Neural progenitor cell (in vitro differentiated cells): Measurements from ENCODE around the gene KIF25. TPM values are rescaled to one million over a fixed set of nuclear protein-coding genes. Genes with fewer than 3 reads are reported as not detected.

Experiments used
- DNase-seq: peaks from one replicate; pipeline ENCODE4 v3.0.0-alpha.2; 2016; ENCODE audit warnings: low spot score
- H2AFZ ChIP-seq: fragments of 200-600 bp; sonication (generic); replicated peaks from 2 replicates; pipeline ENCODE4 v1.6.1; 2016; ENCODE audit warnings: antibody characterized with exemption
- H3F3A ChIP-seq: fragments of 200-600 bp; sonication (generic); 2 replicates; pipeline ENCODE4 v1.6.1; 2016; ENCODE audit warnings: antibody characterized with exemption, low read depth
- H3K27ac ChIP-seq: fragments of 200-600 bp; sonication (generic); 2 replicates; pipeline ENCODE4 v1.5.1; 2016; ENCODE audit warnings: mild to moderate bottlenecking
- H3K27me3 ChIP-seq: fragments of 200-600 bp; sonication (generic); 2 replicates; pipeline ENCODE4 v1.6.1; 2016; ENCODE audit warnings: mild to moderate bottlenecking, moderate library complexity
- H3K36me3 ChIP-seq: fragments of 200-600 bp; sonication (generic); 2 replicates; pipeline ENCODE4 v1.5.1; 2016
- H3K4me1 ChIP-seq: fragments of 200-600 bp; sonication (generic); 2 replicates; pipeline ENCODE4 v1.6.1; 2016; ENCODE audit warnings: mixed run types
- H3K4me2 ChIP-seq: fragments of 200-600 bp; sonication (generic); 2 replicates; pipeline ENCODE4 v1.6.1; 2016
- H3K4me3 ChIP-seq: fragments of 200-600 bp; sonication (generic); 2 replicates; pipeline ENCODE4 v1.5.1; 2016
- H3K79me2 ChIP-seq: fragments of 200-600 bp; sonication (generic); 2 replicates; pipeline ENCODE4 v1.6.1; 2016; ENCODE audit warnings: low read depth
- H3K9ac ChIP-seq: fragments of 200-600 bp; sonication (generic); 2 replicates; pipeline ENCODE4 v1.6.1; 2016
- H3K9me3 ChIP-seq: fragments of 200-600 bp; sonication (generic); 2 replicates; pipeline ENCODE4 v1.5.1; 2016; ENCODE audit warnings: low read depth
- H4K20me1 ChIP-seq: fragments of 200-600 bp; sonication (generic); 2 replicates; pipeline ENCODE4 v1.6.1; 2016; ENCODE audit warnings: low read depth
- H3K27ac Mint-ChIP-seq: 3 replicates; pipeline ENCODE4 v1.8.0; 2021; ENCODE audit warnings: mixed read lengths
- H3K27me3 Mint-ChIP-seq: 2 replicates; pipeline ENCODE4 v1.8.0; 2022; ENCODE audit warnings: low read depth, mild to moderate bottlenecking, inconsistent platforms, moderate library complexity, mixed read lengths; ENCODE audit not compliant: insufficient read depth
- H3K36me3 Mint-ChIP-seq: 3 replicates; pipeline ENCODE4 v1.8.0; 2021; ENCODE audit warnings: mixed read lengths
- H3K4me1 Mint-ChIP-seq: 3 replicates; pipeline ENCODE4 v1.8.0; 2021; ENCODE audit warnings: mixed read lengths
- H3K4me3 Mint-ChIP-seq: 3 replicates; pipeline ENCODE4 v1.8.0; 2021; ENCODE audit warnings: mild to moderate bottlenecking, moderate library complexity, mixed read lengths
- H3K9me3 Mint-ChIP-seq: 3 replicates; pipeline ENCODE4 v1.8.0; 2020; ENCODE audit warnings: mixed read lengths
- CTCF ChIP-seq: fragments of 200-600 bp; sonication (generic); IDR thresholded peaks from 2 replicates; pipeline ENCODE4 v1.5.1; 2017; ENCODE audit warnings: antibody characterized with exemption, mild to moderate bottlenecking
- EZH2 ChIP-seq: fragments of 200-600 bp; sonication (generic); IDR thresholded peaks from 2 replicates; pipeline ENCODE4 v1.6.1; 2017; ENCODE audit warnings: antibody characterized with exemption, mild to moderate bottlenecking, moderate library complexity
- EZH2phosphoT487 ChIP-seq: fragments of 200-600 bp; sonication (generic); IDR thresholded peaks from 2 replicates; pipeline ENCODE4 v1.6.1; 2017; ENCODE audit warnings: antibody characterized with exemption
- total RNA-seq: library from RNA; depleted of rRNA; stranded (reverse); fragments of >200 nt; gene quantifications from 2 replicates; pipeline ENCODE4 v1.2.3, GENCODE V29; 2015; ENCODE audit warnings: low replicate concordance

Gene KIF25
- total RNA-seq, 1 donor from 2014 or later = 1.2 TPM

- Mint-ChIP-seq H3K4me1 (peaks cover 2% of the 10 kb centered on the region), H3K27ac (no peak overlapping the region), H3K27me3 (no peaks in the 10 kb centered on the region), H3K9me3 (no peaks in the 10 kb centered on the region), H3K36me3 (no peaks in the 10 kb centered on the region), H3K4me3 (no peak overlapping the region)
- no peaks in the 10 kb centered on the region for H3K9me3 ChIP-seq
- no peaks in the 10 kb centered on the region for H3K4me1 ChIP-seq
- H3K4me2 ChIP-seq = no peak overlapping the region
- H2AFZ ChIP-seq = no peak overlapping the region
- no peaks in the 10 kb centered on the region for H3K27me3 ChIP-seq
- H3K27ac ChIP-seq = no peak overlapping the region
- no peak overlapping the region for H3K4me3 ChIP-seq
- H3F3A ChIP-seq = no peaks in the 10 kb centered on the region
- no peak for TF ChIP-seq EZH2
- no peak for TF ChIP-seq EZH2phosphoT487
- TF ChIP-seq CTCF = no peak
- H3K79me2 ChIP-seq = no peaks in the 10 kb centered on the region
- no peak for DNase-seq
- no peaks in the 10 kb centered on the region for H3K36me3 ChIP-seq
- H4K20me1 ChIP-seq = no peaks in the 10 kb centered on the region
- no peak overlapping the region for H3K9ac ChIP-seq
Observed at GRCh38 chr6:168024951-168025510, 27.6 kb downstream of the KIF25 start.

- Mint-ChIP-seq H3K27me3 (no peaks in the 10 kb centered on the region), H3K9me3 (no peaks in the 10 kb centered on the region), H3K4me1 (peaks cover 10% of the 10 kb centered on the region), H3K4me3 (no peak overlapping the region), H3K36me3 (no peaks in the 10 kb centered on the region), H3K27ac (no peak overlapping the region)
- no peaks in the 10 kb centered on the region for H3K36me3 ChIP-seq
- H3K27ac ChIP-seq = no peak overlapping the region
- TF ChIP-seq EZH2phosphoT487 = no peak
- TF ChIP-seq EZH2 = no peak
- no peak for TF ChIP-seq CTCF
- no peaks in the 10 kb centered on the region for H3F3A ChIP-seq
- H3K9ac ChIP-seq = no peak overlapping the region
- H3K9me3 ChIP-seq = no peaks in the 10 kb centered on the region
- no peaks in the 10 kb centered on the region for H3K27me3 ChIP-seq
- DNase-seq = no peak
- no peak overlapping the region for H3K4me3 ChIP-seq
- H3K4me1 ChIP-seq = peaks cover 5% of the 10 kb centered on the region
- no peaks in the 10 kb centered on the region for H3K79me2 ChIP-seq
- H3K4me2 ChIP-seq = no peak overlapping the region
- H4K20me1 ChIP-seq = no peaks in the 10 kb centered on the region
- H2AFZ ChIP-seq = no peak overlapping the region
Observed at GRCh38 chr6:168025831-168026710, 28.6 kb downstream of the KIF25 start.

GRCh38 chr6:168026925-168027324 lies 29.5 kb downstream of the KIF25 start:
- H3K9me3 ChIP-seq = no peaks in the 10 kb centered on the region
- H3K9ac ChIP-seq = no peak overlapping the region
- H4K20me1 ChIP-seq = no peaks in the 10 kb centered on the region
- H3F3A ChIP-seq = no peaks in the 10 kb centered on the region
- no peaks in the 10 kb centered on the region for H3K27me3 ChIP-seq
- peaks cover 8% of the 10 kb centered on the region for H3K4me1 ChIP-seq
- H3K36me3 ChIP-seq = no peaks in the 10 kb centered on the region
- no peak overlapping the region for H3K4me3 Mint-ChIP-seq
- no peak overlapping the region for H3K27ac ChIP-seq
- no peak for DNase-seq
- H3K27me3 Mint-ChIP-seq = peaks cover 2% of the 10 kb centered on the region
- no peak overlapping the region for H3K4me3 ChIP-seq
- no peak overlapping the region for H3K27ac Mint-ChIP-seq
- H3K4me1 Mint-ChIP-seq = peaks cover 18% of the 10 kb centered on the region
- H3K4me2 ChIP-seq = no peak overlapping the region
- no peaks in the 10 kb centered on the region for H3K79me2 ChIP-seq
- TF ChIP-seq CTCF (no peak), EZH2 (no peak), EZH2phosphoT487 (no peak)
- H2AFZ ChIP-seq = no peak overlapping the region
- H3K9me3 Mint-ChIP-seq = no peaks in the 10 kb centered on the region
- no peaks in the 10 kb centered on the region for H3K36me3 Mint-ChIP-seq
